HG03460 (cell line): Measurements from ENCODE around the gene PTPN2.

ENCODE experiments used
- ATAC-seq: cut with Tn5 transposase; IDR thresholded peaks from one replicate; pipeline ENCODE4 v1.9.1; 2021; ENCODE audit not compliant: unreplicated experiment

PTPN2 gene

GRCh38 chr18:12860530-12860929, 23.5 kb downstream of the PTPN2 start:
- no peak for ATAC-seq

DNA sequence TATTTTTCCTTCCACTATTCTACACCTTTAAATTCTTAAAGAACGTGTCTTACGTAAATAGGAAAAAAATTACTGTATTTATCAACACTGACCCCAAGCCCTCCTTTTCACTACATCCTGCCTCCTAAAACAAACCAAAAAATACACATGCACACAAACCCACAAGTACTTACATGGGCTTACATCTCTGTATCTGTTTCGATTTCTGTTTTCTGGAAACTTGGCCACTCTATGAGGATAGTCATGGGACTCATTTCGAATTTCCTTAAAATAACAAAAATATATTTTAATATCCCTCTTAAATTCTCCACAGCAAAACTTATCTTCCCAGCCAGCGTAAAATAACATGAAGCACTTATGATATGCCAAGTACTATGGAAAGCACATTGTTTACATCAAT, 25.0 kb downstream of the PTPN2 start:
- ATAC-seq, result no peak

DNA sequence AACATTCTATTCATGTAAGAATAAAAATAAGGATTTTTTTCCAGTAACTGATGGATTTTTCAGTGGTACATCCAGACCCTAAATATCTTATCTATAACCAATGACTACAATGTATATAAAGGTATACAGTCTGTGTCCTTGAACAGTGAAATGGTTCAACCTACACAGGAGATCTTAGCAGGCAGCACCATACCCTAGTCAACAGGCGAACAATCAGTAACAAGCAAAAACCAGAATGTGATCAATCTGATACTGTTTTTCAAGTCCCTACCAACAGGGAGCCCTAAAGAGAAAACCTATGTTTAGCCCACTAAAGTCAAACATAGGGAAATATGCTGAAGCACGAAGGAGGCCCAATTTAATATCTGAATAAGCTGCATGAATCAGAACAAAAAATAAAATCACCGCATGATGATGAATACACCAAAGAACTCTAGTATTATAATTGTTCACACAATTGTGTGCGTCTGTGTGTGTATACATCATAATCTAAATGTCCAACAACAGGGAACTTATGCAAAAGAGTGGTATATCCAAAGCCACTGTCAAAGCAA, 26.0 kb downstream of the PTPN2 start:
- ATAC-seq, result no peak

DNA sequence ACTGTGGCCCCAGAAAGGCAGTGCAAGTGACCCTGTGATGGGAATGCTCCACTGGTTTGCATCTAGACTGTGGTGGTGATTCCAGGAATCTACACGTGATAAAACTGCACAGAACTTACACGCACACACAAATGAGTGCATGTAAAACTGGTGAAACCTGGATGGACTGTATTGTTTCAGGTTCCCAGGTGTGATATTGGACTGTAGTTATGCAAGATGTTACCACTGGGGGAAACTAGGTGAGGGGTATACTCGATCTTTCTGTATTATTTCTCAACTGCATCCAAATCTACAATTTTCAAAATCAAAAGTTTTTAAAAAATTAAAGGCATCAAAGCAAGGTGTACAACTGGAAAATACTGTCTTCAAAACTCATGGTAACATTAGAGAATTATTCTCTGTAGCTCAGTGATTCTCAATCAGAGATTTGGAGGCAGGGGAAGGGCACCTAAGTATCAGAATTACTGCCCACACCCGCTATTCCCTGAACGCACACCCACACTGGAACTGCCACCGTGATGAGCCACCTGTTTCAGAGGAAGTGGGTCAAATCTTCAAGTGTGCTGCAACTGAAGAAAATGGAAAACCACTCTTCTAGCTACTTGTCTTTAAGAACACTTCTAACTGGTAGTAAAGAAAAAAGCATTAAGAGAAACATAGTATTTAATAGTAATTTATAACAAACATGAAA, 26.7 kb downstream of the PTPN2 start:
- ATAC-seq, result no peak

DNA sequence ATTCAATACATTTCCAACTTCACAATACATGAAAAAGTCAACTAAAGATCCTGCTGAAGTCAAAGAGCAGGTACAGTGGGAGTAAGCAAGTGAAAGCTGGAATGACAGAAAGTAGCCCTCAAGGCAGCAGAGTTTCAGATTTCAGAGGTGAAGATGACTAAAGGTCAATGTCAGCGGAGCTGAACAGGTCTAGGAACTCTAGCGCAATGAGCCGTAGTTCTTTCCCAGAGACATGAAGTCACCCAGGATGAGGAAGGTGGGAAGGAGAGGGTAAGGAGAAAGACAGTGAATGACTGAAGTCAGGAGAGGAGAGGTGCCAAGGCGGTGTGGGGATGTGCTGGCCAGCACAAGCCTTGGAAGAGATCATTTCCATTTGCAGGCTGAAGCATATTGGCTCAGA, 28.1 kb downstream of the PTPN2 start:
- ATAC-seq, result no peak

DNA sequence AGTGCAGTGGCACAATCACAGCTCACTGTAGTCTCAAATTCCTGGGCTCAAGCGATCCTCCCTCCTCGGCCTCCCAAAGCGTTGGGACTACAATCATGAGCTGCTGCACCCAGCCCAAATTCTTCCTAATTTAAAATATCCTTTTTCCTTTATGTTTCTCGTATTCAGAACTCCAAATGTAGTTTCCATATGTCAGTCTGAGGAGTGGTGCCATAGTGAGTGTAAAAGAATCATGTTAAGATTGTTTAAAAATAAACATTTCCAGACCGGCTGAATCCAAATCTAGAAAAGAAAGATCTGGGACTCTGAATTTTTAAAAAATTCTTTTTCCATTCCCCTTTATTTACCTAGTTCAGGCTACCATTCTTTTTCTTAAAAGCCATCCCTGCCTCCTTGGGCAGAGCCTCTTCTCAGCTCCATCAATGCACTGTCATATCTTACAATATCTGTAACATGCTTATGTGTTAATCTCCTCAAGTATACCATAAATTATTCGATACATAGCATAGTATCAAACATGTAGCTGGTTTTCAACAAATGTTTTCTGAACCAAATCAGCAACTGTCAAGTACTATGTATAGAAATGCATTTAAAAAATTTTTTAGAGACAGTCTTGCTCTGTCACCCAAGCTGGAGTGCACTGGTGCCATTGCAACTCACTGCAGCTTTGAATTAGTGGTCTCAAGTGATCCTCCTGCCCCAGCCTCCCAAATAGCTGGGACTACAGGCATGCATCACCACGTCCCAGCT, 31.3 kb downstream of the PTPN2 start:
- no peak for ATAC-seq

DNA sequence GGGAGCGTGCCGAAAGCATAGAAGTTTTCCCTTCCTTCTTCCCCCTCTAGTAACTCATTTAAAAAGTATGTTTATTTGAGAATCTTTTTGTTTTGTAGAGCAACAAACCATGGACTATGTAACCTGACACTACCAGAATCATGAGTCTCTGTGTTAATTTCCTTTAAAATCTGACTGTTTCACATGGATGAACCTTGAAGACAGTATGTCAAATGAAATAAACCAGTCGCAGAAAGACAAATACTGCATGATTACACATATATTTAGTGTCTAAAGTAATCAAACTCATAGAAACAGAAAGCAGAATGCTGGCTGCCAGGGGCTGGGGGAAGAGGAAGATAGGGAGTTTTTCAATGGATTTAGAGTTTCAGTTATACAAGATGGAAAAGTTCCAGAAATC, 32.3 kb downstream of the PTPN2 start:
- ATAC-seq, result no peak

DNA sequence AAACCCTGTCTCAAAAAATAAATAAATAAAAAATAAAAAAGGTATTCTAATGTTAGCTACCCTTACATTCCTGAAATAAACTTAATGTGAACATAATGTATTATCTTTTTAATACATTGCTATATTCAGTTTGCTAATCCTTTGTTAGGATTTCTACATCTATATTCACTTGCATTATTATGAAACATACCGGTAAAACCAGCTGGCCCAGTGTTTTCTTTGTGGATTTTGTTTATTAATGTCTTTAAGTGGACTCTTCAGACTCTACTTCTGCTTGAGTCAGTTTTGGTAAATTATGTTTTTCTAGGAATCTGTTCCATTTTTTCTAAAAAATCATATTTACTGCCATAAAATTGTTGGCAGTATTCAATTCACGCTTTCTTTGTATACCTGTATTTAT, 34.5 kb downstream of the PTPN2 start:
- no peak for ATAC-seq

DNA sequence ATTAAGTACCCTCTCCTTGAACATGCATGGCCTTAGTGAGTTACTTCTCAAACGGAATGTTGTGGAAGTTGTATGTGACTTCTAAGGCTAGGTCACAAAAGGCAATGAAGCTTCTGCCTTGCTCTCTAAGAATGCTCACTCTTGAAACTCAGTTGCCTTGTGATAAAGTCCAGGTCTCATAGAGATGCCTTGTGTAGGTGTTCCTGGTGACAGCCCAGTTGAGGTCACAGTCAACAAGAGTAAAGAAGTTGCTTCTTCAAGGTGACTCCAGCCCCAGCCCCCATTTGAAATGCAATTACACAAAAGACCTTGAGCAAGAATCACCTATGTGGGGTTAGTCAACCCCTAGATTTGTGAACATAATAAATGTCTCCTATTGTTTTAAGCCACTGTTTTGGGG, 35.6 kb downstream of the PTPN2 start:
- no peak for ATAC-seq

- no peak for ATAC-seq
Observed at GRCh38 chr18:12844391-12844790, 39.6 kb downstream of the PTPN2 start.

GRCh38 chr18:12843420-12844350, 40.4 kb downstream of the PTPN2 start:
- no peak for ATAC-seq

DNA sequence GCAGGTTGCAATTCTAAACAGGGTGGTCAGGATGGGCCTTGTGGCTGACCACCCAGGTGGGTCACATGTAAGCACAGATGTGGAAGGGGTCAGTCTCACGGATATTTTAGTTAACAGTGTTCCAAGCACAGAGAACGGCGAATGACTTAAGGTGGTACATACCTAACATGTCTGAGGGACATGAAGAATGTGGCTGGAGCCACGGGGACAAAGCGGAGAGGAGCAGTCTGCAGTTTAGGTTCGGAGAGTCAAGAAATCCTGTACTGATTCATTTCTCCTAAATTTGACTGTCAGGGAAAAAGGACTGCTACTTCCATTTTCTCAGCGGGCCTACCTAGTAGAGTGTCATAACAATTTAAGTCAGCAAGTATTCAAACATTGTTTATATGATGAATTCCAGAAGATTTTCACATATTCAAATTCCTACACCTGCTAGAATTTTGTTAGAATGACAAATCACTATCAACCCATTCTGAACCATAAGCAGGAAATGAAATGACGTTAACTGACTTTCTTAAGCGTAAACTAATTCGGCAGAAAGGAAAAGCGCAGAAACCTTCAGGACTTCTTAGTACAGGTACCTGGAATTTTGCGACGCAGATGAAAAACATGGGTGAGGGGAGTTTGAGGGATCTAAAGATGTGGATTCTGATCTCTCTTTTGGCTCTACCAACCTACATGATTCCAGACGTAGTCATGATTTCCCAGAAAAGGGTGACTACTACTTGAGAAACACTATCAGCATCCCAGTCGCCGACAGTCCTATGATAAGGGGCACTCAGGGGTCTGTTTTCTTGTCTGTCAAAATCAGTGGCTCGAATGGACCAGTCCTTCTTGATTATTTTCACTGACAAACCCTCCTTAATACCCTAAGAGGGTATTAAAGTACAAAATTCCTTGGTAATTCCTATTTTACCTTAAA, 41.3 kb downstream of the PTPN2 start:
- no peak for ATAC-seq

DNA sequence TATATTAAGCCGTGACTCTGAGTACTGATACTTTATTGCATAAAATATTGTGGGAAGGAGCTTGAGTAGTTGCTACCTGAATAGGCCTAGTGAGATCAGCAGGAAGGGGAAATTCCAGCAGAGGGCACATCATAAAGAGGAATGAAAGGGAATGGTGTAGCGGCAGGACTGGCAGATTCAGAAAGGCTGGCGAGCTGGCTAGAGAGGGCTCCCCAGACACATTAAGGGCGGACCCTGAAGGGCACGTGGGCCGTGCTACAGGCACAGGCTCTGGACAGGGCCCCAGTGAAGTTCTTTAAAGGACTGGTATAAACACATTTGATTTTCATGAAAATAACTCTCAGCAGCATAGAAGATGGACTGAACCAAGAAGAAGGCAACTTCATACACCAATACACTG, 43.0 kb downstream of the PTPN2 start:
- no peak for ATAC-seq

- no peak for ATAC-seq
Observed at GRCh38 chr18:12840382-12840781, 43.7 kb downstream of the PTPN2 start.

DNA sequence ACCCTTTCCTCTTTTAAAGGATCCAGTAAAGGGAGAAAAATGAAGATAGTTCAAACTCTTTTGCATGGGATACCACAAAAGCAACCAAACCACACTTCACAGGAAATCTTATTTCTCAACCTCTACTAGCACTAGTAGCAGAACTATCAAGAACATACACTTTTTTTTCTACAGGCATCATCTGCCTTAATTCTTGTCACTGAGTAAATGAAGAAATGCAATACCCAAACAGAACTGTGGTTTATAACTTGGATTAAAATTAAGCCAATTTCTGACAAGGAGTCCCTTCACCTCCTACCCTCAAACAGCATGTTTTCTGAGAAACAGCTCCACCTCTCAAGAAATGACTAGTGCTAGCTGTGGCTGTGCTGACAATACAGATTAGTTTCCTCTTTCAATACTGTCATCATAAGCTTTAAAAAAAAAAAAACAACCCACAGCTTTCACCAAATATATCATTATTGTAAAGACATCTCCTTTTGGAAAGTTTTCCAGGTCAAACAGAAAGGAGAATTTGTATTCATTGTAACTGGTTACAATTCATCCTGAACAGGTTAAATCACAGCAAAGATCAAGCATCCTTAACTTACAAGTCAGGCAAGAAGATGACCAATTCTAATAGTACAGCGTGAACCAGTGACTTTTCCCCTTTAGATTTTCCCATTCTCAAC, 44.4 kb downstream of the PTPN2 start:
- peak; percentile 82 for ATAC-seq

DNA sequence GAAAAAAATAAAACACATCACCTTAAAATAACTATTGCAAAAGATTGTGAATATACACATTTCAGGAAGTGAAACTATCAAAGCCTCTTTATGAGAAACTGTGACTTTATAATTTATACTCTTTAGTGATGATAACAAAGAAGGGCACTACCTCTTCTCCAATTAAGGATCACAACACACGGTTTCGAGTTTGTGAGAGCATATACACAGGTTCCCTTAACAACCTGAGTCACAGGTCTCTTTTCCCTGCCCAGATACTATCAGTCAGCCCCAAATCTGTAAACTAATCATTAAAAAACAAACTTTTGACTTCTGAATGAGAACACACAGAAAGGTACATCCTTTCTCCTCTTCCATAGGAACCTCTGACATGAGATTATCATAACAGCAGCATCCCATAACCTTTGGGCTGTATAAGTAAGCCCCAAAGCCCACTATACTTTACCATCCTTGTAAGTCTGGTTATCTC, 44.9 kb downstream of the PTPN2 start:
- ATAC-seq, result peak; percentile 41

DNA sequence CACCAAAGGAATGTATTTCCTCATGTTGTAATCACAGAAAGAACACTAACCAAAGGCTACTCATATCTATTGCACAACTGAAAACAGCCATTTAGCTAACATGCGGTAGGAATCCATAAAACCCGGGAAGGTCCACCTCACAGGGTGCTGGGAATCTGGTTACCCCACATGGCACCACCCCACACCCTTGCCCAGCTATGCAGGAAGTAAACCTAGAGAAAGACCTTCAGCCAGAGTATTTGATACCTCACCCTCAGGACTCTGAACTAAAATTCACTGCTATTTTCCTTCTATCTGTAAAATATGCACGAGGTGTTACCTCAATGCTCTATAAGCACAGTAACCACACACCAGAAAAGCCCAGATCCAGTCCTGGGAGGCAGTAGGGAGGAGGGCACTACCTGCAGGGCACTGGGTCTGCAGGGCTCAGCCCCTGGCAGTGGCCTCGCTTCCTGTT, 45.8 kb downstream of the PTPN2 start:
- ATAC-seq, result no peak

GRCh38 chr18:12837747-12838146, 46.3 kb downstream of the PTPN2 start:
- no peak for ATAC-seq

DNA sequence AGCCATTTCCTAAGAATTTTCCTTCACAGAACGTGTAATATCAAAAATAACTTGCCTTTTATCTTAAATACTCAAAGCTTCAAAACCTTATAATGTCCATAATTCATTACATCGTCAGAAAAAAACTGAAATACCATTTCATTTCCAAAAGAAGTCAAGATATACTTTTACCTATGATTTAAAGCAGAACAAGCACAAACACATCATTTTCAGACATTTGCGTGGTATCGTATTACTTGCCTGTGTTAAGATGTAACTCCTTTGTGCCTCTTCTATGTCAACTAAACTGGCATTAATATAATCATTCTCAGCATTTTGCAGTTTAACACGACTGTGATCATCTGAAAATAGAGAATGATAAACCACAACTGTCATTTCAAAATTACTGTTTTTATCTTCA, 47.5 kb downstream of the PTPN2 start:
- no peak for ATAC-seq
